ENCODE data around the gene ACTG1.

The ACTG1 gene

GRCh38 chr17:81517339-81518112 lies 4.9 kb upstream of the ACTG1 start:
- DNase-seq (ENCODE audit: low read depth in 2 of 2): no peak

- no peak for DNase-seq (ENCODE audit: low read depth in 2 of 2)
These were observed 4.4 kb upstream of the ACTG1 start for GRCh38 chr17:81517009-81517338.

DNA sequence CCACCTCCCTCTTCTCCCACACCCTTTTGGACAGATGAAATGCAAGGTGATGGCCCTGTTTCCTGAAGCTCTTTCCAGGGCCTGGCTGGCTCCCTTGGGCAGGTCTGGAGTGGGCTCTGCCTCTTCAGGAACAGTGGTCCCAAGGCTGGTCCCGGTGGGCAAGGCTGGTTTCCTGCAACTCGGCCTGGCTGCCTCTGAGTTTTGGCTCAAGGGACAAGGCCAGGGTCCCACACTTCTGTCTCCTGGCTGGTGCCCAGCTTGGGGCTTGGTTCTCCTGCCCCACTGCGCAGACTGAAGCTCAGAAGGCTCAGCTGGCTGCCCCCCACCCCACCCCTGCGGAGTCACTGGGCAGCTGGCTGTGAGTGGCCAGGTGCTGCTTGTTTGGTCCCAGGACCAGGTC lies 3.8 kb upstream of the ACTG1 start:
- DNase-seq (ENCODE audit: low read depth in 2 of 2): no peak

DNA sequence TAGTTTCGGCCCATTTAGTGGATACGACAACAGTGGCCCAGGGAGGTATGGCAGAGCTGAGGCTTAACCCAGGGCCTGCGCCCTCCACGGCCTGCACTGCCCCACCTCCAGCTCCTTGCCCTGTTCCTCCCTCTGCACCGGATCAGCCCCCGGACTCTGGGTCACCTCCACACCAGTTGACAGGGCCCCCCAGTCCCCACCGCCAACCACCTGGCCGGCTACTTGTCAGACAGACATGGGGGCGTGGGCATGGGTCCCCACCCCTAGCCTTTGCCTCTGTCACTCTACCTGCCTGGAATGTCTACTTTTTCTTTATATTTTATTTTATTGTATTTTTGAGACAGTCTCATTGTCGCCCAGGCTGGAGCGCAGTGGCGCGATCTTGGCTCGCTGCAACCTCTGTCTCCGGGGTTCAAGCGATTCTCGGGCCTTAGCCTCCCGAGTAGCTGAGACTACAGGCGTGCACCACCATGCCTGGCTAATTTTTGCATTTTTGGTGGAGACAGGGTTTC lies 3.0 kb upstream of the ACTG1 start:
- no peak for DNase-seq (ENCODE audit: low read depth in 2 of 2)

GRCh38 chr17:81514739-81515529 lies 2.3 kb upstream of the ACTG1 start:
- peak; percentile 83 to 87 for DNase-seq (ENCODE audit: low read depth in 2 of 2)

DNA sequence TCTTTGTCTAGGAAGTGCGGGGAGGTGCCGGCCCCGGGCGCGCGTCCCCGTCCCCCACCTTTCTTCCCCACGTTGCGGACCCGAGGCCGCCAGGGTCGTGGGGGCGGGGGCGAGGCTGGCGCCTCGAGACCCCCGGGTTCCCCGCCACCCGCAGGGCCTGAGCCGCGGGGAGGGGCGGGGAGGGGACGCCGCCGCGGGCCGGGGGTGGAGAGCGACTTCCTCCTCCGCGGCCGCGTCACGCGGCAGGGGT lies 1.8 kb upstream of the ACTG1 start:
- no peak for DNase-seq (ENCODE audit: low read depth in 2 of 2)

- DNase-seq (ENCODE audit: low read depth in 2 of 2): no peak
These were observed 1.3 kb upstream of the ACTG1 start for GRCh38 chr17:81513753-81514488.

- no peak for DNase-seq (ENCODE audit: low read depth in 2 of 2)
These were observed 763 bp upstream of the ACTG1 start for GRCh38 chr17:81513372-81513752.

DNA sequence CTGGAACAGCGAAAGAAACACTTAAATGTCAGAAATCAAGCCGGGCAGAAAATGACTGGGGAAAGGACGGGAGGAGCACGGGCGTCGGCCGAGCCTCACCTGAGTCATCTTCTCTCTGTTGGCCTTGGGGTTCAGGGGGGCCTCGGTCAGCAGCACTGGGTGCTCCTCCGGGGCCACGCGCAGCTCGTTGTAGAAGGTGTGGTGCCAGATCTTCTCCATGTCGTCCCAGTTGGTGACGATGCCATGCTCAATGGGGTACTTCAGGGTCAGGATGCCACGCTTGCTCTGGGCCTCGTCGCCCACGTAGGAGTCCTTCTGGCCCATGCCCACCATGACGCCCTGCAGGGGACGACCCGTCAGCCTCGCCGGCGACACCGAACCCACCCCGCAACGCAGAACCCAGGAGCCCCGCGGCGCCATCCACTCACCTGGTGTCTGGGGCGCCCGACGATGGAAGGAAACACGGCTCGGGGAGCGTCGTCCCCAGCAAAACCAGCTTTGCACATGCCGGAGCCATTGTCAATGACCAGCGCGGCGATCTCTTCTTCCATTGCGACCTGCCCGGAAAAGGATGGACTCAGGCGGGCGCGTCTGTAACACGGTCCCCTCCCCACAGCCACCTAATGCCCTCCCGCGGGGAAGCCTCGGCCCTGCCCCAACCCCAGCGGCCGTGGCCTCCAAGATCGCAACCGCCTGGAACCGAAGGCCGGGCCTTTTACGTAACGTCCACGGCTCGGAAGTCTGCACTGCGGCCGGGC lies 616 bp downstream of the ACTG1 start:
- no peak for DNase-seq (ENCODE audit: low read depth in 2 of 2)

GRCh38 chr17:81511554-81511803 lies 1.1 kb downstream of the ACTG1 start:
- DNase-seq (ENCODE audit: low read depth in 2 of 2): no peak

GRCh38 chr17:81510785-81511553 lies 1.6 kb downstream of the ACTG1 start:
- DNase-seq (ENCODE audit: low read depth in 2 of 2): no peak

DNA sequence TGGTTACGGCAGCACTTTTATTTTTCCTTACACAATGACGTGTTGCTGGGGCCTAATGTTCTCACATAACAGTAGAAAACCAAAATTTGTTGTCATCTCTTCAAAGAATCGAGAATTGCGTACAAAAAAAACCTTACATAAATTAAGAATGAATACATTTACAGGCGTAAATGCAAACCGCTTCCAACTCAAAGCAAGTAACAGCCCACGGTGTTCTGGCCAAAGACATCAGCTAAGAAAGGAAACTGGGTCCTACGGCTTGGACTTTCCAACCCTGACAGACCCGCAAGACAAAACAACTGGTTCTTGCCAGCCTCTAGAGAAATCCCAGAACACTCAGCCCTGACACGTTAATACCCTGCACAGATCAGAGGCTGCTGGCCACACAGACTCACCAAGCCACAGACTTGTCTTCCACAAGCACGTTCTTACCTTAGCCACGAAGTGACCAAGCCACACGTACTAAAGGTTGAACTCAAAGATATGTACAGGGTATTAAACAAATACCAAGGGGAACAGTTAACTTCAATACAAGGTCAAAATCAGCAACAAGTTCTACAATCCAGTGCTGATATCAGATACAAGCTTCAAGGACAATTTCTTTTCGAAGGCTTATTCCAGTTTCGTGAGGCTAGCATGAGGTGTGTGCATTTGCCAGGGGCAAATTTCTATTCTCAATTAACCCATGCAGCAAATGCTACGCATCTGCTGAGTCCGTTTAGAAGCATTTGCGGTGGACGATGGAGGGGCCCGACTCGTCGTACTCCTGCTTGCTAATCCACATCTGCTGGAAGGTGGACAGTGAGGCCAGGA lies 2.4 kb downstream of the ACTG1 start:
- no peak for DNase-seq (ENCODE audit: low read depth in 2 of 2)

- no peak for DNase-seq (ENCODE audit: low read depth in 2 of 2)
These were observed 3.2 kb downstream of the ACTG1 start for GRCh38 chr17:81509207-81509971.

- DNase-seq (ENCODE audit: low read depth in 2 of 2): no peak
These were observed 3.9 kb downstream of the ACTG1 start for GRCh38 chr17:81508639-81509206.

- DNase-seq (ENCODE audit: low read depth in 2 of 2): no peak
These were observed 9.0 kb downstream of the ACTG1 start for GRCh38 chr17:81503619-81504018.

GRCh38 chr17:81502471-81503017 lies 10.1 kb downstream of the ACTG1 start:
- no peak for DNase-seq (ENCODE audit: low read depth in 2 of 2)

DNA sequence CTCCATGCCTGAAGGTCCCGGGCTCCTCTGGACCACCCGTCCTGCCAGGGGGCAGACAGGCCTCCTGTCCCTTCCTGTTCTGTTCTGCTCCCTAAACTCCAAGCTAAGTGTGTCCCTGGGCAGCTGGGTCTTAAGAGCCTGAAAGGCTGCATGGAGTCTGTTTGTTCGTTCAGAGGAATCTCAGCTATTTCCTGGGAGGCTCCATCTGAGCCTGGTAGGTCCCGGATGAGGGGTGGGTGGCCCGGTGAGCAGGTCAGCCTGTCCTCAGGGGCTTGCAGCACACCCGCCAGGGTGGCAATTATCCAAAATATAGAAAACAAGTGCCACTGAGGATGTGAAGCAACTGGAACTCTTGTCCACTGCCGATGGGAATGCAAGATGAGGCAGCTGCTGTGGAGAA lies 12.6 kb downstream of the ACTG1 start:
- no peak for DNase-seq (ENCODE audit: low read depth in 2 of 2)

GRCh38 chr17:81499601-81499970 lies 13.0 kb downstream of the ACTG1 start:
- DNase-seq (ENCODE audit: low read depth in 2 of 2): no peak

DNA sequence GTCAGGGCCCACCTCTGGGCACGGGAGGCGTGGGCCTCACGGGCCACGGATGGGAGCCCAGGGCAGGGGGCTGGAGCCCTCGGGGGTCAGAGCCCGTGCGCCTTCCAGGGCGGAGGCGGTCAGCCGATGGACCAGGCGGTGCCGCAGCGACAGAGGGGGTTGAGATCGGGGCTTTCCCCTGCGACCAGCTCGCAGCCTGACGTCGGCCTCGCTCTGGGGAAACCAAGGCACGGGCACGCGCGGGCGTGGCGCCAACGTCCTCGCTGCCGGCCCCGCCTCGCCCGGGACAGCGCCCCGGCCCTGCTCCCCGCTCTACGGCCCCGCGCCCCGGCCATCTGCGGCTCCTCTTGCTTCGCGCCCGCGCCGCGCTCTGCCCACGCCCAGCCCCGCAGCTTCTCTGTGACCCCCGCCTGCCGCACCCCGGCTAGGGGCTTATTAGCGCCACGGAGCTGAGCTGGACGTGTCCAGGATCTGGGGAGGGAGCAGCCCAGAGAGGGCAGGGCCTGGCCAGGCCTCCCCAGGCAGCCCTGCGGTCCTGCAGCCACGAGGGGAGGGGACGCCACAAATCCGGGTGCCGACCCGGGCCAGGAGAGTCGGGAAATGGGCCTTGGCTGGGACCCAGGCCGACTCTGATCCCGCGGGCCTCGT lies 13.5 kb downstream of the ACTG1 start:
- no peak for DNase-seq (ENCODE audit: low read depth in 2 of 2)

All from fibroblast of skin of left biceps (primary cell).